Thoracic aorta (tissue), 2 donors: ENCODE data around the gene EEPD1. TPM values are rescaled to one million over a fixed set of nuclear protein-coding genes. Genes with fewer than 3 reads are reported as not detected.
A peak's percentile ranks its signal among the peaks of the same experiment; 100 is the strongest.

Experiments used
- ATAC-seq: fragments of 150-250 bp; one replicate; pipeline ENCODE4 v1.8.0; 2017; ENCODE audit warnings: low read depth; ENCODE audit not compliant: insufficient number of reproducible peaks, low FRiP score
- DNase-seq: peaks from one replicate; pipeline ENCODE4 v3.0.0-alpha.2; 2020; ENCODE audit warnings: low spot score
- H3K27ac ChIP-seq, 2 donors: fragments of 200-600 bp; sonication (generic); 1 replicate in 1 of 2; 2 replicates in 1 of 2; pipeline ENCODE4 v1.5.1; 2016; ENCODE audit warnings: mild to moderate bottlenecking in 2 of 2, moderate library complexity in 2 of 2
- H3K27me3 ChIP-seq: fragments of 200-600 bp; sonication (generic); replicated peaks from 2 replicates; pipeline ENCODE4 v1.6.0; 2016; ENCODE audit warnings: mild to moderate bottlenecking; ENCODE audit not compliant: insufficient read depth
- H3K36me3 ChIP-seq: fragments of 200-600 bp; sonication (generic); one replicate; pipeline ENCODE4 v1.5.1; 2016
- H3K4me1 ChIP-seq, 2 donors: fragments of 200-600 bp; sonication (generic); 1 replicate in 1 of 2; 2 replicates in 1 of 2; pipeline versions ENCODE4 v1.5.1 to v1.6.0; 2016; ENCODE audit warnings: low read depth in 2 of 2, mild to moderate bottlenecking in 1 of 2; ENCODE audit not compliant: control insufficient read depth in 1 of 2
- H3K4me3 ChIP-seq: fragments of 200-600 bp; sonication (generic); 2 replicates; pipeline ENCODE4 v1.5.1; 2016; ENCODE audit warnings: mild to moderate bottlenecking
- H3K9me3 ChIP-seq: fragments of 200-600 bp; sonication (generic); 2 replicates; pipeline ENCODE4 v1.5.1; 2016
- CTCF ChIP-seq: fragments of 200-600 bp; sonication (generic); IDR thresholded peaks from one replicate; pipeline ENCODE4 v1.5.1; 2019; ENCODE audit warnings: antibody characterized with exemption
- total RNA-seq, 2 donors: library from RNA; depleted of rRNA; stranded (reverse); fragments of >200 nt; gene quantifications; one replicate each; pipeline versions ENCODE4 v1.1.0 to v1.2.3, GENCODE V29; 2016

Gene EEPD1
- total RNA-seq, 2 donors from 2014 or later: 14.6 to 17.4 TPM

- no peak for ATAC-seq
- Histone ChIP-seq H3K27ac (peak overlapping the region; percentile 39), H3K4me1 (peaks cover 21 to 63% of the 10 kb centered on the region in 2 donors), H3K36me3 (no peaks in the 10 kb centered on the region), H3K9me3 (no peaks in the 10 kb centered on the region), H3K27me3 (no peaks in the 10 kb centered on the region), H3K4me3 (no peak overlapping the region)
- no peak for DNase-seq
- TF ChIP-seq CTCF: no peak
Measured at GRCh38 chr7:36279200-36279925, 126.3 kb downstream of the EEPD1 start.

- no peak for ATAC-seq
- Histone ChIP-seq H3K4me1 (peaks cover 21 to 65% of the 10 kb centered on the region in 2 donors), H3K27me3 (no peaks in the 10 kb centered on the region), H3K9me3 (no peaks in the 10 kb centered on the region), H3K27ac (peak overlapping the region; percentile 39), H3K4me3 (no peak overlapping the region), H3K36me3 (no peaks in the 10 kb centered on the region)
- DNase-seq: no peak
- TF ChIP-seq CTCF: no peak
Measured at GRCh38 chr7:36279926-36280315, 126.9 kb downstream of the EEPD1 start.

- ATAC-seq: peak; percentile 85
- DNase-seq: no peak
- Histone ChIP-seq H3K36me3 (no peaks in the 10 kb centered on the region), H3K27me3 (no peaks in the 10 kb centered on the region), H3K4me3 (peak overlapping the region; percentile 57), H3K27ac (peak overlapping the region; percentile 45 to 60), H3K9me3 (no peaks in the 10 kb centered on the region), H3K4me1 (peaks cover 21 to 68% of the 10 kb centered on the region in 2 donors)
- no peak for TF ChIP-seq CTCF
Measured at GRCh38 chr7:36280840-36281812, 128.1 kb downstream of the EEPD1 start.

GRCh38 chr7:36281945-36282717 lies 129.1 kb downstream of the EEPD1 start:
- Histone ChIP-seq H3K4me3 (no peak overlapping the region), H3K9me3 (no peaks in the 10 kb centered on the region), H3K27ac (peak overlapping the region in 1 of 2 donors; percentile 45), H3K4me1 (peaks cover 18 to 65% of the 10 kb centered on the region in 2 donors), H3K36me3 (no peaks in the 10 kb centered on the region), H3K27me3 (no peaks in the 10 kb centered on the region)
- no peak for ATAC-seq
- TF ChIP-seq CTCF: no peak
- no peak for DNase-seq
